GM19397 (cell line): ENCODE results near the gene GREM2.
A peak's percentile ranks its signal among the peaks of the same experiment; 100 is the strongest.

Source experiments
- ATAC-seq: cut with Tn5 transposase; IDR thresholded peaks from one replicate; pipeline ENCODE4 v1.9.1; 2021; ENCODE audit warnings: mild to moderate bottlenecking, moderate library complexity; ENCODE audit not compliant: unreplicated experiment

GREM2 gene

GRCh38 chr1:240611228-240611618 lies 732 bp downstream of the GREM2 start:
- no peak for ATAC-seq

GRCh38 chr1:240610636-240611035 lies 1.3 kb downstream of the GREM2 start:
- ATAC-seq, result no peak

- ATAC-seq, result no peak
These were observed 2.4 kb downstream of the GREM2 start for GRCh38 chr1:240609527-240610060.

- ATAC-seq, result no peak
These were observed 3.2 kb downstream of the GREM2 start for GRCh38 chr1:240608707-240609106.

GRCh38 chr1:240607006-240607405 lies 4.9 kb downstream of the GREM2 start:
- ATAC-seq, result no peak

- no peak for ATAC-seq
These were observed 9.8 kb downstream of the GREM2 start for GRCh38 chr1:240602189-240602588.

- ATAC-seq, result no peak
These were observed 12.1 kb downstream of the GREM2 start for GRCh38 chr1:240599830-240600229.

GRCh38 chr1:240599299-240599698 lies 12.7 kb downstream of the GREM2 start:
- ATAC-seq, result no peak

GRCh38 chr1:240598216-240599001 lies 13.5 kb downstream of the GREM2 start:
- ATAC-seq, result no peak

- ATAC-seq, result no peak
These were observed 14.7 kb downstream of the GREM2 start for GRCh38 chr1:240597153-240597745.

GRCh38 chr1:240595476-240595875 lies 16.5 kb downstream of the GREM2 start:
- no peak for ATAC-seq

- no peak for ATAC-seq
These were observed 20.4 kb downstream of the GREM2 start for GRCh38 chr1:240591564-240591963.

GRCh38 chr1:240591078-240591477 lies 20.9 kb downstream of the GREM2 start:
- ATAC-seq, result no peak

GRCh38 chr1:240589585-240590110 lies 22.3 kb downstream of the GREM2 start:
- no peak for ATAC-seq

GRCh38 chr1:240586006-240586405 lies 25.9 kb downstream of the GREM2 start:
- no peak for ATAC-seq

GRCh38 chr1:240582953-240583352 lies 29.0 kb downstream of the GREM2 start:
- no peak for ATAC-seq

- no peak for ATAC-seq
These were observed 32.4 kb downstream of the GREM2 start for GRCh38 chr1:240579511-240579910.

GRCh38 chr1:240577095-240577494 lies 34.9 kb downstream of the GREM2 start:
- no peak for ATAC-seq

GRCh38 chr1:240575981-240576662 lies 35.8 kb downstream of the GREM2 start:
- peak; percentile 80 for ATAC-seq

- no peak for ATAC-seq
These were observed 39.6 kb downstream of the GREM2 start for GRCh38 chr1:240572328-240572727.

- ATAC-seq, result no peak
These were observed 40.2 kb downstream of the GREM2 start for GRCh38 chr1:240571782-240572181.

- ATAC-seq, result no peak
These were observed 44.9 kb downstream of the GREM2 start for GRCh38 chr1:240567066-240567465.
